ENCODE measurements around the gene OLFML1. TPM values are rescaled to one million over a fixed set of nuclear protein-coding genes. Genes with fewer than 3 reads are reported as not detected.

Gene OLFML1
- total RNA-seq, 1 donor from 2014 or later, result 0.33 TPM

GRCh38 chr11:7512525-7513233 lies 27.4 kb downstream of the OLFML1 start:
- peak; percentile 14 for DNase-seq (ENCODE audit: low spot score)
- no peaks in the 10 kb centered on the region for H3K9me3 Mint-ChIP-seq (ENCODE audit: unreplicated experiment)
- no peaks in the 10 kb centered on the region for H3K36me3 Mint-ChIP-seq (ENCODE audit: low read depth, unreplicated experiment)
- TF ChIP-seq CTCF (IDR thresholded peaks at IDR 0.05; ENCODE audit: unreplicated experiment), result no peak
- H3K27me3 Mint-ChIP-seq (ENCODE audit: unreplicated experiment), result peaks cover 11% of the 10 kb centered on the region
- no peak overlapping the region for H3K27ac Mint-ChIP-seq (ENCODE audit: unreplicated experiment)
- H3K4me1 Mint-ChIP-seq (ENCODE audit: unreplicated experiment), result peaks cover 13% of the 10 kb centered on the region
- H3K4me3 Mint-ChIP-seq (ENCODE audit: unreplicated experiment), result peak overlapping the region; percentile 93

GRCh38 chr11:7513234-7514098 lies 28.2 kb downstream of the OLFML1 start, which contains the start of gene PPFIBP2:
PPFIBP2 (plus strand) TSS chr11:7513999; CDS start chr11:7549476, 35,477 bp downstream.
- DNase-seq (ENCODE audit: low spot score), result peak; percentile 80
- Mint-ChIP-seq H3K9me3 (ENCODE audit: unreplicated experiment) (no peaks in the 10 kb centered on the region), H3K4me1 (ENCODE audit: unreplicated experiment) (peaks cover 13% of the 10 kb centered on the region), H3K4me3 (ENCODE audit: unreplicated experiment) (peak within 1 kb of the TSS; percentile 93), H3K36me3 (ENCODE audit: low read depth, unreplicated experiment) (no peaks in the 10 kb centered on the region), H3K27me3 (ENCODE audit: unreplicated experiment) (peaks cover 11% of the 10 kb centered on the region), H3K27ac (ENCODE audit: unreplicated experiment) (peak within 1 kb of the TSS; percentile 44)
- peak; percentile 77 for TF ChIP-seq CTCF (IDR thresholded peaks at IDR 0.05; ENCODE audit: unreplicated experiment)

DNA sequence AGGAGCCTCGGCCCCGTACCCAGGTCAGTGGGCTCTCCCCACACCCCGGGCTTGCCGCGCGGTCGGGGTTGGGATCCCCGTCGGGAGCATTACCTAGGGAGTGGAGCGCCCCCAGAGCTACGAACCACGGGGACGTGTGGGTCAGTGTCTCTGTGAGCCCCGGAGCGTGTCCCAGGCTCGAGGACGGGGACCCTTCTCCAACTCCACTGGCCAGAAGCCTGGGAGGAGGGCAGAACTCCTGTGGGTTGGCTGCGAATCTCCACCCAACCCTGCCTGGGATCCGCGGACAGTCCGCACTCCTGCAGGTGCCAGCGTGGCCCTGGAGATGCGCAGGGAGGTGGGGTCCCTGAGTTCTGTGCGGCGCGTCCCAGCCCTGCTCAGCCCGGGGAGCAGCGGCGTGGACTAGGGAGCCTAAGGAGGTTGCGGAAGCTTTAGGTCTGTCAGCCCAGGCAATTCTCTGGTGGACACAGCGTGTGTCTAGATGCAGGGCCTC lies 28.8 kb downstream of the OLFML1 start:
- no peak overlapping the region for H3K4me3 Mint-ChIP-seq (ENCODE audit: unreplicated experiment)

DNA sequence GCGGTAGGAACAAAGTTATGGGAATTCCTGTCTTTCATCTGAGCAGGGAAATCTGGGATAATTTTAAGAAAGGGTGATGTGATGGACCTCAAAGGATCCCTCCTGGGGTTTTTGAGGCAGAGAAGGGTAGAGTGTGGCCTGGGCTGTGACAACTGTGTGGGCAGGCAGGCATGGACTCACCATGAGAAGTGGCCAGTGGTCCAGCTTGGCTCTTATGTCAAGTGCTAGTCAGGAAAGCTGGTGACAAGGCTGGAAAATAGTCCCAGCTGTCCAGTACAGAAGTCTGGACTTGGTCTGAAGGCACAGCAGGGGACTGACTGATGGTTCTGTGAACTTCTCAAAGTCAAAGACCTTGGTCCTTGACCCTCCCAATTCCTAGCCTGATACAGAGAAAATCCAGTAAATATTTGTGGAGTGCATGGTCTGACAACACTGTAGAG lies 30.2 kb downstream of the OLFML1 start:
- H3K36me3 Mint-ChIP-seq (ENCODE audit: low read depth, unreplicated experiment), result no peaks in the 10 kb centered on the region
- no peak overlapping the region for H3K4me3 Mint-ChIP-seq (ENCODE audit: unreplicated experiment)
- peaks cover 18% of the 10 kb centered on the region for H3K27me3 Mint-ChIP-seq (ENCODE audit: unreplicated experiment)
- H3K9me3 Mint-ChIP-seq (ENCODE audit: unreplicated experiment), result no peaks in the 10 kb centered on the region
- TF ChIP-seq CTCF (IDR thresholded peaks at IDR 0.05; ENCODE audit: unreplicated experiment), result no peak
- peaks cover 13% of the 10 kb centered on the region for H3K4me1 Mint-ChIP-seq (ENCODE audit: unreplicated experiment)
- DNase-seq (ENCODE audit: low spot score), result no peak
- no peak overlapping the region for H3K27ac Mint-ChIP-seq (ENCODE audit: unreplicated experiment)

More for the DNA sequence above, 28.8 kb downstream of the OLFML1 start:
- no peak for TF ChIP-seq CTCF (IDR thresholded peaks at IDR 0.05; ENCODE audit: unreplicated experiment)
- peak; percentile 9 for DNase-seq (ENCODE audit: low spot score)
- Mint-ChIP-seq H3K36me3 (ENCODE audit: low read depth, unreplicated experiment) (no peaks in the 10 kb centered on the region), H3K4me1 (ENCODE audit: unreplicated experiment) (peaks cover 13% of the 10 kb centered on the region), H3K27ac (ENCODE audit: unreplicated experiment) (no peak overlapping the region), H3K9me3 (ENCODE audit: unreplicated experiment) (no peaks in the 10 kb centered on the region), H3K27me3 (ENCODE audit: unreplicated experiment) (peaks cover 15% of the 10 kb centered on the region)

Measured in endothelial cell (in vitro differentiated cells).